Measurements from ENCODE around the gene PRSS57.
A peak's percentile ranks its signal among the peaks of the same experiment; 100 is the strongest.
"Not testable (repeated sequence)": the region's sequence is repeated elsewhere in the genome, so short reads cannot be mapped to it uniquely, and the experiment has no call there.

PRSS57 gene

DNA sequence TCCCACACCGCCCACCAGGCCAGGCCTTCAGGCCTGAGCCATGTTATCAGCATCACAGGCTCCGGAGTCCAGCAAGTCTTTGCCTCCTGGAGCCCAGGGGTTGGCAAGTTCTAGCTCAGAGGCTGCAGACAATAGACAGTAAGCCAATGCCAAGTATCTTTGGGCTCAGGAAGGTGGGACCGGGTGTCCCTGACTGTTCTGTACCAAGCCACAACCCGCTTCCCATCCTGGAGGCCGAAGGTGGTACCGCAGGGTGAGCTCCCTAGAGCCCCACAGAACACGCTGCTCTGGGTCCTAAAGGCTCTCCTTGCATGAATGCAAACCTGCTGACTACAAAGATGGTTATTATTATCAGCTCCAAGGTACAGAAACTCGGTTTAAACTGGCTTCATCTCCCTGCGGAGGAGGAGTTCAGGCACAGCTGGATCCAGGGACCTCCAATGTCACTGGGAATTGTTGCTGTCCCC lies 24.6 kb downstream of the PRSS57 start:
- no peak overlapping the region for H3K4me3 ChIP-seq (ENCODE audit: low read depth, low read length)

DNA sequence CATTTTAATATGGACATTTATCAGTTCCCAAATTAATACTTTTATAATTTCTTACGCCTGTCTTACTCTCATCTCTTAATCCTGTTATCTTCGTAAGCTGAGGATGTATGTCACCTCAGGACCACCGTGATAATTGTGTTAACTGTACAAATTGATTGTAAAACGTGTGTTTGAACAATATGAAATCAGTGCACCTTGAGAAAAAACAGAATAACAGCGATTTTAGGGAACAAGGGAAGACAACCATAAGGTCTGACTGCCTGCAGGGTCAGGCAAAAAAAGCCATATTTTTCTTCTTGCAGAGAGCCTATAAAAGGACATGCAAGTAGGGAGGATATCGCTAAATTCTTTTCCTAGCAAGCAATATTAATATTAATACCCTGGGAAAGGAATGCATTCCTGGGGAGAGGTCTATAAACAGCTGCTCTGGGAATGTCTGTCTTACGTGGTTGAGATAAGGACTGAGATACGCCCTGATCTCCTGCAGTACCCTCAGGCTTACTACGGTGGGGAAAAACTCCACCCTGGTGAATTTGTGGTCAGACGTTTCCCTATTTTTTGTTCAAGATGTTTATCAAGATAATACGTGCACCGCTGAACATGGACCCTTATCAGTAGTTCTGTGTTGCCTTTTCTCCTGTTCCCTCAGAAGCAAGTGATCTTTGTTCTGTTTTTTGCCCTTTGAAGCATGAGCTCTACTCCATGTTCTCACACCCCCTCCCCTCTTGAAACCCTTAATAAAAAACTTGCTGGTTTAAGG lies 26.4 kb downstream of the PRSS57 start:
- not testable (repeated sequence) for H3K4me3 ChIP-seq (ENCODE audit: low read depth, low read length)

More for the DNA sequence above, 24.6 kb downstream of the PRSS57 start:
- TF ChIP-seq, protein P1, sequence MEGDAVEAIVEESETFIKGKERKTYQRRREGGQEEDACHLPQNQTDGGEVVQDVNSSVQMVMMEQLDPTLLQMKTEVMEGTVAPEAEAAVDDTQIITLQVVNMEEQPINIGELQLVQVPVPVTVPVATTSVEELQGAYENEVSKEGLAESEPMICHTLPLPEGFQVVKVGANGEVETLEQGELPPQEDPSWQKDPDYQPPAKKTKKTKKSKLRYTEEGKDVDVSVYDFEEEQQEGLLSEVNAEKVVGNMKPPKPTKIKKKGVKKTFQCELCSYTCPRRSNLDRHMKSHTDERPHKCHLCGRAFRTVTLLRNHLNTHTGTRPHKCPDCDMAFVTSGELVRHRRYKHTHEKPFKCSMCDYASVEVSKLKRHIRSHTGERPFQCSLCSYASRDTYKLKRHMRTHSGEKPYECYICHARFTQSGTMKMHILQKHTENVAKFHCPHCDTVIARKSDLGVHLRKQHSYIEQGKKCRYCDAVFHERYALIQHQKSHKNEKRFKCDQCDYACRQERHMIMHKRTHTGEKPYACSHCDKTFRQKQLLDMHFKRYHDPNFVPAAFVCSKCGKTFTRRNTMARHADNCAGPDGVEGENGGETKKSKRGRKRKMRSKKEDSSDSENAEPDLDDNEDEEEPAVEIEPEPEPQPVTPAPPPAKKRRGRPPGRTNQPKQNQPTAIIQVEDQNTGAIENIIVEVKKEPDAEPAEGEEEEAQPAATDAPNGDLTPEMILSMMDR (IDR thresholded peaks at IDR 0.05; ENCODE audit: low read depth, low read length): no peak

DNA sequence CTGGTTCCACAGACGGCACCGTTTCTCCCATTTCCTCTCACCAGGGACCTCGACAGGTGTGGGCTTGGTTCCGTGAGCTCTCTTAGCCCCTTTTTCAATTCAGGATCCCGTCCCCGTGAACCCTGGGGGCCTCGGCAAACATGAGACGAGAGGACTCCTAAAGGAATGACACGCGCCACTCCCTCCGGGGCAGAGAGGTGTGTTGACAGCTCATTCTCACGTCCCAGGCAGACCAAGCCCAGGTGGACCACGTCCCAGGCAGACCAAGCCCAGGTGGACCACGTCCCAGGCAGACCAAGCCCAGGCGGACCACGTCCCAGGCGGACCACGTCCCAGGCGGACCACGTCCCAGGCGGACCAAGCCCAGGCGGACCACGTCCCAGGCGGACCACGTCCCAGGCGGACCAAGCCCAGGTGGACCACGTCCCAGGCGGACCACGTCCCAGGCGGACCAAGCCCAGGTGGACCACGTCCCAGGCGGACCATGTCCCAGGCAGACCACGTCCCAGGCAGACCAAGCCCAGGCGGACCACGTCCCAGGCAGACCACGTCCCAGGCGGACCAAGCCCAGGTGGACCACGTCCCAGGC lies 28.2 kb downstream of the PRSS57 start:
- not testable (repeated sequence) for H3K4me3 ChIP-seq (ENCODE audit: low read depth, low read length)

DNA sequence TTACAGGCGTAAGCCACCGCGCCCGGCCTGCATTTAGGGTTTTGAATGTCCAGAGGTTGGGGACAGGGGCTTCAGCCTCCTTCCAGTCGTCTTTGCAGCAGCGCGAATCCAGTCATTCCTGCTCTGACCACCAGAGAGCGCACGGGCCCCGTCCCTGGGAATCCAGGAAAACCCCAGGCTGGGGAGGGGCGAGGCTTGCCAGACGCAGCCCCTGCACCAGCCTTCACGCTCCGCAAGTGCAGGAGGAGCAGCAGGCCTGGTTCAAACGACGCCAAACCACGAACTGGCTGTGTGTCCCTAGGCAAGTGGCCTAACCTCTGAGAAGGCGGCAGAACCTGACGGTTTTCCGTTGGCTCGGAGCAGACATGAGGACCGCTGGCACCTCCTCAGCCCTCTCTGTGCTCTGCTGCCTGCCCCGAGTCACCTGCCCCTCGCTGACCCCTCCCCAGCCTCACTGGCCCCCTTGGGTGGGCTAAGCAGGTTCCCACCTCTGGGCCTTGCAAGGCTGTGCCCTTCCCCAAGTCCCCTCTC lies 30.3 kb downstream of the PRSS57 start:
- TF ChIP-seq, protein P1 (IDR thresholded peaks at IDR 0.05; ENCODE audit: low read depth, low read length): peak; percentile 91

DNA sequence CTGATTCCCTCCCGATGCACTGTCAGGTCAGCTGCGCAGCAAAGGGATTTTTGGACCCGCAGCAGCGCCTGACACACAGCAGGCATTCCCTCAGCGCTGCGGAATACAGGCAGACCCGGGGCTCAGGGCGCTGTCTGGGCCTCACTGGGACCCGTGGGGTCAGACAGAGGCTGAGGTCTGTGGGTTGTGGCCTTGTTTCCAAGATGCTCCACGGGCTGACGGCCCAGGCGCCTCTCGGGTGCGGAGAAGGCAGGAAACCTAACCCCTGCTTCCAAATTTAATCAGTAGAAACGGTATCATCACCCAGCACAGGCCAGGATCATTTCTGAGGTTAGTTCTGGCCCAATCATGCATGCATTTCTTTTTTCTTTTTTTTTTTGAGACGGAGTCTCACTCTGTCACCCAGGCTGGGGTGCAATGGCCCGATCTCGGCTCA lies 31.6 kb downstream of the PRSS57 start:
- H3K4me3 ChIP-seq (ENCODE audit: low read depth, low read length): peak overlapping the region; percentile 55
- TF ChIP-seq, protein P1 (IDR thresholded peaks at IDR 0.05; ENCODE audit: low read depth, low read length): no peak

More for the DNA sequence above, 30.3 kb downstream of the PRSS57 start:
- no peak overlapping the region for H3K4me3 ChIP-seq (ENCODE audit: low read depth, low read length)

DNA sequence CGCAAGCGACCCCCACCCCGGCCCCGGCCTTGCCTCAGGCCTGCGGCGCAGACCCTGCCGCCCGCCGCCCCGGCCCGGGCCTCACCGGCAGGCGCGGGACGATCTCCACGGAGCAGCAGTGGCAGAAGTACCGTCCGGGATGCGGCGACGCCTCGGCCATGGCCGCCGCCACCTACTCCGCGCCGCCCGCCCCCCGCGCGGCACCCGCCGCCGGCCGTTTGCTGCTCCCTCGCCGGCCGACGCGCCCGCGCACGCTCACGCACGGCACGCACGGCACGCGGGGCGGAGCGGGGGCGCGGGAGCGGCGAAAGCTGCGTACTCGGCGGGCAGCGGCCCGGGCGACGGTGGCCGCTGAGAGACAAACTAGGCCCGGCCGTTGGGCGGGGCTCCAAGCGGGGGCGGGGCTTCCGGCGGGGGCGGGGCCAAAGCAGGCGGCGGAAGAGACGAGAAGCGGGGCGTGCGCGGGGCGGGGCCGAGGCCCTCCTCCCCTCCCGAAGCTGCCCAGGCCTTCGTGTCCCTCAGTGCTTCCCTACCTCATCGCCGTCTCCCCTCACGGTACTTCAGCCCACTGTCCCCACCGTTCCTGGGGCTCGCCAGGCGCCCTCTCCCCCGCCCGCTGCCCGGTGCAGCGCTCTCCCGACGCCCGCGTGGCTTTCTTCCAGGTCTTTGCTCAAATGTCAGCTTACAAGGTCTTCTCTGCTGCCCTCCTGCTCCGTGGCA lies 32.1 kb downstream of the PRSS57 start, which contains the start of gene RNF126:
Gene RNF126, minus strand, starts transcription at position 253 of the 720 bp plus-strand sequence. Its CDS starts 93 bp downstream, at position 160.
- TF ChIP-seq, protein P1 (IDR thresholded peaks at IDR 0.05; ENCODE audit: low read depth, low read length): no peak

DNA sequence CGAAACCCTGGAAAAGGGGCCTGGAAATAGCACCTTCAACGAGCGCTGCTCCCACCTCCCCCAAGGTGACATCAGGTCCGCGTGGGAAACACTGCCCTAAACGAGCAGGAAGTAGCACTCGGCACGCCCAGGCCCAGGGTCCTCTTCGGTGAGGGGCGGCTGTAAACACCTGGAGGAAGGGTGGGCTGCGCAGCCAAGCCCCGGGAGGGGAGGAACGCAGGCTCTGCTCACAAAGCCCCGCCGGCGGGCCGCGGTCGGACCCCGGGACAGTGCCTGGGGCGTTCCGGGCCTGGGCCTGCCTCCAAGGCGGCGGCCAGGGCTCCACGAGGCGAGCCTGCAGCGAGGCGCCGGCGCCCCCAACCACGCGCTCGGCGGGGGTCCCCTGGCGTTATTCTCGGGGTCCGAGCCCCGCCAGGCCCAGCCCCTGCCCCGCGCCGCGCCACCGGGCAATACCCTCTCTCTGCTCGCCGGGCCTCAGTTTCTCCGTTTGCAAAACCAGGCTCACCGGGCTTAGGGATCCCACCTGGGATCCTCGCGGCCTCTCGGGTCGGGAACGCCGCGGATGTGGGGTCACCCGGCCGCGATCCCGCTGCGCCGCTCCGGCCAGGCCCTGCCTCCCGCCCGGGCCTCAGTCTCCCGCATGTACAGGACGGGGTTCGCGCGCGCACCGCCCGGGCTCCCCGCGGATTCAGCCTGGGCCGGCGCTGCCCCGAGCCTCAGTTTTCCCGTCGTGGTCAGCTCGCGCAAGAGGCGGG lies 32.9 kb downstream of the PRSS57 start:
- H3K4me3 ChIP-seq (ENCODE audit: low read depth, low read length): peak overlapping the region; percentile 82
- TF ChIP-seq, protein P1 (IDR thresholded peaks at IDR 0.05; ENCODE audit: low read depth, low read length): no peak

More for the DNA sequence above, 32.1 kb downstream of the PRSS57 start, which contains the start of gene RNF126:
- H3K4me3 ChIP-seq (ENCODE audit: low read depth, low read length): peak within 1 kb of the TSS; percentile 82
